Neural crest cell (in vitro differentiated cells): ENCODE results near the gene IL17D. TPM values are rescaled to one million over a fixed set of nuclear protein-coding genes. Genes with fewer than 3 reads are reported as not detected.

ENCODE experiments used
- DNase-seq: peaks from one replicate; pipeline ENCODE4 v3.0.0; 2021; ENCODE audit warnings: low read depth, mixed read lengths, low spot score
- H3K27ac Mint-ChIP-seq: one replicate; pipeline ENCODE4 v1.8.0; 2021; ENCODE audit warnings: mild to moderate bottlenecking, mixed read lengths; ENCODE audit not compliant: unreplicated experiment
- H3K27me3 Mint-ChIP-seq: 2 replicates; pipeline ENCODE4 v1.8.0; 2021; ENCODE audit warnings: low read depth, mild to moderate bottlenecking, mixed read lengths
- H3K36me3 Mint-ChIP-seq: 2 replicates; pipeline ENCODE4 v1.8.0; 2021; ENCODE audit warnings: low read depth, mild to moderate bottlenecking, mixed read lengths
- H3K4me1 Mint-ChIP-seq: 2 replicates; pipeline ENCODE4 v1.8.0; 2021; ENCODE audit warnings: mixed read lengths
- H3K4me3 Mint-ChIP-seq: one replicate; pipeline ENCODE4 v1.8.0; 2021; ENCODE audit warnings: mild to moderate bottlenecking, mixed read lengths
- H3K9me3 Mint-ChIP-seq: 2 replicates; pipeline ENCODE4 v1.8.0; 2021; ENCODE audit warnings: mixed read lengths
- total RNA-seq: library from RNA; stranded (reverse); gene quantifications from 2 replicates; pipeline ENCODE4 v1.2.1, GENCODE V29; 2021
- TF ChIP-seq, protein P1 (sequence below): fragments of 200-600 bp; sonication (generic); conservative IDR thresholded peaks from 2 replicates; pipeline ENCODE4 v1.5.0; 2021; ENCODE audit warnings: antibody characterized with exemption, mild to moderate bottlenecking

The IL17D gene
- total RNA-seq, 1 donor from 2014 or later, result 8.4 TPM

DNA sequence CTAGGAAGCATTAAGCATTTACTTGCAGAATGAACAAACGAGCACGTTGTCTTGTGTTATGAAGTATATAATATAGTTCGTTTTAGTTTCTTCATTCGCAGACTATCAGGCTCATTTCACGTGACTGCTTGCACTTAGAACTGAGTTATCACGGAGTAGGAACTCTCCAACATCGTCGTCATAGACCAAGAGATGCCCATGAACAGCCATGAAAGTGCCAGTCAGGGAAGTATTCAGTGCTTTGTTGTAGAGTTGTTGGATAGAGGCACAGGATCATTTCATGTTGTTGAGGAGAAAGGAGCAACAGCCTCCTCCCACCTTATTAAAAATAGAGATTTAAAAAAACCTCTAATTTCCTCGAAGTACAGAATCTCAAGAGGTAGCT is 977 bp upstream of the IL17D start:
- Mint-ChIP-seq H3K9me3 (no peaks in the 10 kb centered on the region), H3K27me3 (peaks cover 7% of the 10 kb centered on the region), H3K27ac (peak overlapping the region; percentile 92), H3K36me3 (peaks cover 7% of the 10 kb centered on the region), H3K4me1 (peaks cover 20% of the 10 kb centered on the region), H3K4me3 (peak overlapping the region; percentile 95)
- TF ChIP-seq, protein P1, sequence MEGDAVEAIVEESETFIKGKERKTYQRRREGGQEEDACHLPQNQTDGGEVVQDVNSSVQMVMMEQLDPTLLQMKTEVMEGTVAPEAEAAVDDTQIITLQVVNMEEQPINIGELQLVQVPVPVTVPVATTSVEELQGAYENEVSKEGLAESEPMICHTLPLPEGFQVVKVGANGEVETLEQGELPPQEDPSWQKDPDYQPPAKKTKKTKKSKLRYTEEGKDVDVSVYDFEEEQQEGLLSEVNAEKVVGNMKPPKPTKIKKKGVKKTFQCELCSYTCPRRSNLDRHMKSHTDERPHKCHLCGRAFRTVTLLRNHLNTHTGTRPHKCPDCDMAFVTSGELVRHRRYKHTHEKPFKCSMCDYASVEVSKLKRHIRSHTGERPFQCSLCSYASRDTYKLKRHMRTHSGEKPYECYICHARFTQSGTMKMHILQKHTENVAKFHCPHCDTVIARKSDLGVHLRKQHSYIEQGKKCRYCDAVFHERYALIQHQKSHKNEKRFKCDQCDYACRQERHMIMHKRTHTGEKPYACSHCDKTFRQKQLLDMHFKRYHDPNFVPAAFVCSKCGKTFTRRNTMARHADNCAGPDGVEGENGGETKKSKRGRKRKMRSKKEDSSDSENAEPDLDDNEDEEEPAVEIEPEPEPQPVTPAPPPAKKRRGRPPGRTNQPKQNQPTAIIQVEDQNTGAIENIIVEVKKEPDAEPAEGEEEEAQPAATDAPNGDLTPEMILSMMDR, result no peak
- DNase-seq, result no peak

DNA sequence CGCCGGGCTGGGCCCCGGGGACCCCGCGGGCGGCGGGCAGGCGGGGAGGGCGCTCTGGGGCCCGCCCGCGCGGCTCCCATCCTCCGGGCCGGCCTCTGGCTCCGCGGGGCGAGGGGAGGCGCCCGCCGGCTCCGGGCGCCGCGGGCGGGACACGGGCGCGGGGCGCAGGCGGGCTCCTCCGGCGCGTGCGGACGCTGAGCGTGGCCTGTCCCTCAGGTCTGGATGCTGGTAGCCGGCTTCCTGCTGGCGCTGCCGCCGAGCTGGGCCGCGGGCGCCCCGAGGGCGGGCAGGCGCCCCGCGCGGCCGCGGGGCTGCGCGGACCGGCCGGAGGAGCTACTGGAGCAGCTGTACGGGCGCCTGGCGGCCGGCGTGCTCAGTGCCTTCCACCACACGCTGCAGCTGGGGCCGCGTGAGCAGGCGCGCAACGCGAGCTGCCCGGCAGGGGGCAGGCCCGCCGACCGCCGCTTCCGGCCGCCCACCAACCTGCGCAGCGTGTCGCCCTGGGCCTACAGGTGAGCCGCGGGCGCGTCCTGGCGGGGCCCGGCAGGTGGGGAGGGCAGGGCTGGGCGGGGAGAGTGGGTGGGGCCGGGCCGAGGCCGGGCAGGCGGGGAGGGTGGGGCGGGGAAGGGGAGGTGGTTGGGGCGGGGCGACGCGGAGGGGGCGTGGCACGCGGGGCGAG is 420 bp downstream of the IL17D start:
- no peak overlapping the region for H3K27ac Mint-ChIP-seq
- TF ChIP-seq, protein P1, result peak; percentile 71
- peaks cover 7% of the 10 kb centered on the region for H3K27me3 Mint-ChIP-seq
- H3K4me3 Mint-ChIP-seq, result no peak overlapping the region
- peaks cover 22% of the 10 kb centered on the region for H3K4me1 Mint-ChIP-seq
- DNase-seq, result peak; percentile 67
- H3K36me3 Mint-ChIP-seq, result peaks cover 7% of the 10 kb centered on the region
- H3K9me3 Mint-ChIP-seq, result no peaks in the 10 kb centered on the region

DNA sequence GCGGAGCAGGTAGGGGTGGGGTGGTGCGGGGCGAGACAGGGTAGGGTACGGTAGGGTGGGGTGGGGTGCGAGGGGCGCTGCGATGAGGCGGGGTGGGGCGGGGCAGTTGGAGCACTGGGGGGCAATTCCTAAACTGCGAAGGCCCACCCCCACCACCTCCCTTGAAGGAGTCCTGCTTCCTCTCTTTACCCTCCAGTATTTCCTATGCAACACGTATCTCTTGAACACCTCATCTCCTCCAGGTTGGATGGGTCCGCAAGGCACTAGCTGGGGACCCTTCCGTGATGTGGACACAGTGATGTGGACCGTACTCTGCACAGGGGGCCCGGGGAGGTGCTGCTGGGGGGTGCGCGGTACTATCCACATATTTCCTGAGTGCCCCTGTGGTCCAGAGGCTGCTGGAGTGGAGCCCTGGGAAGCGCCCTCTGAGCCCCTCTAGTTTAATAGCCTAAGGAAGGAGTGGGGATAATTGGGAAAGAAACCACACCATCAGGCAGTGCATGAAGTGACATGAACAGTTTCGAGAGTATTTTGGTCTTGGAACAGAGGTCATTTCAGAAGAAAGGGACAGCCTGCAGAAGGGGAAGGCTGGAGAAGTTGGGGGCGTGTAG is 1.1 kb downstream of the IL17D start:
- no peaks in the 10 kb centered on the region for H3K9me3 Mint-ChIP-seq
- H3K27me3 Mint-ChIP-seq, result peaks cover 7% of the 10 kb centered on the region
- H3K4me3 Mint-ChIP-seq, result peak overlapping the region; percentile 88
- H3K27ac Mint-ChIP-seq, result no peak overlapping the region
- H3K36me3 Mint-ChIP-seq, result peaks cover 7% of the 10 kb centered on the region
- DNase-seq, result no peak
- TF ChIP-seq, protein P1, result no peak
- peaks cover 28% of the 10 kb centered on the region for H3K4me1 Mint-ChIP-seq

DNA sequence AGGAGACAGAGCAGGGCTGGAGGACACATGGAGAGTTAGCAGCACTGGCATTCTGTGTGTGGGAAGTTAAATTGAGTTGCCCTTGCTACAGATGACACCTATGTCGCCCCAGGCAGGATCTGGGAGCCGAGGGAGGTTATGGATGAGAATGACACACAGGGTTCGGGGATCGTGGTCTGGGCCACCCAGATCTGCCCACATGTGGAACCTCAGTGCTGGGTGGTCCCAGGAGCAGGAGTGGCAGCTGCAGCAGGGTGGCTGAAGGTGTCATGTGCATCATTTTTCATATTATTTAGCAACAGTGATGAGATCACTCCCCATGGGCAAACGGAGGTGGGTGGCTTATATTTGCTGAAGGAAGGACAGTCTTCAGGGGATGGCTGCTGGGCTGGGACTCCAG is 3.2 kb downstream of the IL17D start:
- H3K4me3 Mint-ChIP-seq, result peak overlapping the region; percentile 83
- no peaks in the 10 kb centered on the region for H3K9me3 Mint-ChIP-seq
- DNase-seq, result no peak
- no peaks in the 10 kb centered on the region for H3K27me3 Mint-ChIP-seq
- no peak overlapping the region for H3K27ac Mint-ChIP-seq
- TF ChIP-seq, protein P1, result no peak
- H3K36me3 Mint-ChIP-seq, result no peaks in the 10 kb centered on the region
- H3K4me1 Mint-ChIP-seq, result peaks cover 33% of the 10 kb centered on the region

DNA sequence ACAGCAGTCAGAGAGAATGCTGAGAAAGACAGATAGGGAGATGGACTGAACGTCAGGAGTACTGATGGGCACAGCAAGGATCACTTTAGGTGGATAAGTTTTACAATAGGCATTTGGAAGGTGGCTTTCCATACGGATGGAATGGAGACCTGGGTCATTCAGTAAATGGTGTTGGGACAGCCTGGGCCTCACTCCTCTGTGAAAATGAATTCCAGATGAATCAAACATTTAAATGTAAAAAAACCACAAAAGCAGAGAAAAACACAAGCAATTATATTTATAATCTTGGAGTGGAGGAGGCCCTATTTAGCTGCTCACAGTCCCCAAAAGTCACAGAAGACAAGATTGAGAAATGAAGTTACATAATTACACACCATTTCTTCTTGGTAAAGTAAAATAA is 4.7 kb downstream of the IL17D start:
- TF ChIP-seq, protein P1, result no peak
- peaks cover under 1% of the 10 kb centered on the region for H3K27me3 Mint-ChIP-seq
- no peaks in the 10 kb centered on the region for H3K9me3 Mint-ChIP-seq
- peaks cover 38% of the 10 kb centered on the region for H3K4me1 Mint-ChIP-seq
- no peak overlapping the region for H3K4me3 Mint-ChIP-seq
- no peak overlapping the region for H3K27ac Mint-ChIP-seq
- no peaks in the 10 kb centered on the region for H3K36me3 Mint-ChIP-seq
- no peak for DNase-seq
